ENCODE measurements around the gene GP2. TPM values are rescaled to one million over a fixed set of nuclear protein-coding genes. Genes with fewer than 3 reads are reported as not detected.

The GP2 gene
- total RNA-seq (not detected in 2 replicates), polyA plus RNA-seq (not detected in 2 replicates), polyA minus RNA-seq (not detected in 2 replicates), Bru-seq, nascent RNA (not detected), BruChase-seq, experiment 1, labeled RNA remaining after a 6-hour chase (not detected), BruChase-seq, experiment 2, labeled RNA remaining after a 2-hour chase (not detected)
- polyA plus RNA-seq (2011; cell fraction: cytosol; rRNA removed) = not detected in 2 replicates
- not detected in 2 replicates for polyA plus RNA-seq (2011; cell fraction: nucleus; rRNA removed)
- polyA plus RNA-seq (2012) = not detected in 2 replicates
- not detected for polyA minus RNA-seq (2011; cell fraction: cytosol; rRNA and poly(A)+ RNA removed)
- polyA minus RNA-seq (2011; cell fraction: nucleus; rRNA and poly(A)+ RNA removed) = not detected in 2 replicates
- long read RNA-seq = 0 reads

GRCh38 chr16:20327444-20328041, at the start of gene GP2:
GP2 (minus strand) TSS chr16:20327513; CDS start chr16:20326431, 1,082 bp downstream.
- Histone ChIP-seq H3K9me3 (replicated peaks; ENCODE audit: control insufficient read depth, insufficient read depth, low read length) (no peaks in the 10 kb centered on the region), H3K4me1 (ENCODE audit: control insufficient read depth, extremely low read depth, insufficient read depth, low read length) (no peaks in the 10 kb centered on the region), H3K36me3 (ENCODE audit: control insufficient read depth in 2 of 2, extremely low read depth in 1 of 2, insufficient read depth in 2 of 2, low read length in 2 of 2) (no peaks in the 10 kb centered on the region), H3K27me3 (ENCODE audit: control insufficient read depth in 2 of 2, insufficient read depth in 2 of 2, low read length in 2 of 2) (no peaks in the 10 kb centered on the region), H4K20me1 (replicated peaks; ENCODE audit: control insufficient read depth, extremely low read depth, insufficient read depth, low read length) (no peaks in the 10 kb centered on the region), H3K9ac (replicated peaks; ENCODE audit: extremely low read depth, insufficient read depth, low read length) (no peak within 1 kb of the TSS), H3K9me1 (replicated peaks; ENCODE audit: control insufficient read depth, extremely low read depth, insufficient read depth, low read length) (no peaks in the 10 kb centered on the region), H3K27ac (ENCODE audit: insufficient read depth, low read depth, low read length) (no peak within 1 kb of the TSS), H2AFZ (ENCODE audit: low read depth, low read length) (no peak within 1 kb of the TSS), H3K79me2 (ENCODE audit: control insufficient read depth, insufficient read depth, low read length) (no peaks in the 10 kb centered on the region), H3K4me3 (replicated peaks in 1 of 3; ENCODE audit: insufficient read depth in 1 of 3, low read depth in 1 of 3, low read length in 3 of 3) (no peak within 1 kb of the TSS), H3K4me2 (ENCODE audit: insufficient read depth, low read length) (no peak within 1 kb of the TSS)
- TF ChIP-seq POLR2A (IDR thresholded peaks at IDR 0.05; ENCODE audit: low read depth, low read length) = no peak
- no peak for TF ChIP-seq JUN (IDR thresholded peaks at IDR 0.05; ENCODE audit: borderline replicate concordance, insufficient read depth, insufficient read length, low read depth)
- no peak for TF ChIP-seq GATA2 (IDR thresholded peaks at IDR 0.05; ENCODE audit: insufficient read depth, insufficient read length, low read depth, low read length)
- no peak for TF ChIP-seq EZH2 (IDR thresholded peaks at IDR 0.05; ENCODE audit: borderline replicate concordance, low read depth, low read length, severe bottlenecking)
- TF ChIP-seq FOS (IDR thresholded peaks at IDR 0.05; ENCODE audit: borderline replicate concordance, insufficient read depth, low read length) = no peak
- TF ChIP-seq MYC (IDR thresholded peaks at IDR 0.05; ENCODE audit: low read depth, low read length) = no peak
- FAIRE-seq (no peak), DNase-seq (ENCODE audit: low read depth, low spot score) (no peak)
- POLR2A ChIA-PET = no interaction called here
- BruUV-seq (replicated peaks) = no TSS peak
- dilution Hi-C loops (cut with MboI; ENCODE audit: extremely low pct_ligation_motif_present, low sequenced_read_pairs) (no loop called here), intact Hi-C loops (cut with micrococcal nuclease) (no loop called here)
- CTCF ChIA-PET = no interaction called here

GRCh38 chr16:20372701-20373100, 45.4 kb upstream of the GP2 start:
- no peaks in the 10 kb centered on the region for H3K4me1 ChIP-seq (ENCODE audit: control insufficient read depth, extremely low read depth, insufficient read depth, low read length)
- H2AFZ ChIP-seq (ENCODE audit: low read depth, low read length) = no peak overlapping the region
- H3K27ac ChIP-seq (ENCODE audit: insufficient read depth, low read depth, low read length) = no peak overlapping the region
- POLR2A ChIA-PET = no interaction called here
- CTCF ChIA-PET = interaction anchor here (2.2 to 3.3 kb wide), 2 partner anchors 12 to 465 kb away, joined by 12 to 23 read pairs; no protein-coding TSS in a partner anchor
- no peaks in the 10 kb centered on the region for H4K20me1 ChIP-seq (replicated peaks; ENCODE audit: control insufficient read depth, extremely low read depth, insufficient read depth, low read length)
- H3K9ac ChIP-seq (replicated peaks; ENCODE audit: extremely low read depth, insufficient read depth, low read length) = no peak overlapping the region
- H3K9me3 ChIP-seq (replicated peaks; ENCODE audit: control insufficient read depth, insufficient read depth, low read length) = no peaks in the 10 kb centered on the region
- no peaks in the 10 kb centered on the region for H3K36me3 ChIP-seq (ENCODE audit: control insufficient read depth in 2 of 2, extremely low read depth in 1 of 2, insufficient read depth in 2 of 2, low read length in 2 of 2)
- dilution Hi-C loops (cut with MboI; ENCODE audit: extremely low pct_ligation_motif_present, low sequenced_read_pairs) = no loop called here
- H3K4me3 ChIP-seq (replicated peaks in 1 of 3; ENCODE audit: insufficient read depth in 1 of 3, low read depth in 1 of 3, low read length in 3 of 3) = no peak overlapping the region
- TF ChIP-seq, protein P1, sequence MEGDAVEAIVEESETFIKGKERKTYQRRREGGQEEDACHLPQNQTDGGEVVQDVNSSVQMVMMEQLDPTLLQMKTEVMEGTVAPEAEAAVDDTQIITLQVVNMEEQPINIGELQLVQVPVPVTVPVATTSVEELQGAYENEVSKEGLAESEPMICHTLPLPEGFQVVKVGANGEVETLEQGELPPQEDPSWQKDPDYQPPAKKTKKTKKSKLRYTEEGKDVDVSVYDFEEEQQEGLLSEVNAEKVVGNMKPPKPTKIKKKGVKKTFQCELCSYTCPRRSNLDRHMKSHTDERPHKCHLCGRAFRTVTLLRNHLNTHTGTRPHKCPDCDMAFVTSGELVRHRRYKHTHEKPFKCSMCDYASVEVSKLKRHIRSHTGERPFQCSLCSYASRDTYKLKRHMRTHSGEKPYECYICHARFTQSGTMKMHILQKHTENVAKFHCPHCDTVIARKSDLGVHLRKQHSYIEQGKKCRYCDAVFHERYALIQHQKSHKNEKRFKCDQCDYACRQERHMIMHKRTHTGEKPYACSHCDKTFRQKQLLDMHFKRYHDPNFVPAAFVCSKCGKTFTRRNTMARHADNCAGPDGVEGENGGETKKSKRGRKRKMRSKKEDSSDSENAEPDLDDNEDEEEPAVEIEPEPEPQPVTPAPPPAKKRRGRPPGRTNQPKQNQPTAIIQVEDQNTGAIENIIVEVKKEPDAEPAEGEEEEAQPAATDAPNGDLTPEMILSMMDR (IDR thresholded peaks at IDR 0.05; ENCODE audit: extremely low read depth in 1 of 2, insufficient read depth in 1 of 2, low read depth in 1 of 2, low read length in 2 of 2) = no peak
- TF ChIP-seq FOS (IDR thresholded peaks at IDR 0.05; ENCODE audit: borderline replicate concordance, insufficient read depth, low read length) = peak; percentile 29
- TF ChIP-seq, protein P2, sequence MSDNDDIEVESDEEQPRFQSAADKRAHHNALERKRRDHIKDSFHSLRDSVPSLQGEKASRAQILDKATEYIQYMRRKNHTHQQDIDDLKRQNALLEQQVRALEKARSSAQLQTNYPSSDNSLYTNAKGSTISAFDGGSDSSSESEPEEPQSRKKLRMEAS (IDR thresholded peaks at IDR 0.05; ENCODE audit: insufficient read depth, insufficient read length) = no peak
- FAIRE-seq (no peak), DNase-seq (ENCODE audit: low read depth, low spot score) (no peak)
- H3K79me2 ChIP-seq (ENCODE audit: control insufficient read depth, insufficient read depth, low read length) = no peaks in the 10 kb centered on the region
- no TSS peak for BruUV-seq (replicated peaks)
- intact Hi-C loops (cut with micrococcal nuclease) = no loop called here
- H3K4me2 ChIP-seq (ENCODE audit: insufficient read depth, low read length) = no peak overlapping the region
- H3K9me1 ChIP-seq (replicated peaks; ENCODE audit: control insufficient read depth, extremely low read depth, insufficient read depth, low read length) = no peaks in the 10 kb centered on the region
- H3K27me3 ChIP-seq (ENCODE audit: control insufficient read depth in 2 of 2, insufficient read depth in 2 of 2, low read length in 2 of 2) = no peaks in the 10 kb centered on the region

All from endothelial cell of umbilical vein (primary cell).